Activated CD8-positive, alpha-beta memory T cell treated with anti-CD3 and anti-CD28 coated beads for 4 hours (primary cell): ENCODE data around the gene NAA60.

ENCODE experiments used
- DNase-seq, 2 donors: peaks; one replicate each; pipeline ENCODE4 v3.0.0-alpha.2; 2020; ENCODE audit warnings: low read depth in 2 of 2

NAA60 gene

GRCh38 chr16:3443108-3444031, at the start of gene NAA60, which contains the start of gene ZNF597:
TSS of gene NAA60 (plus strand) at chr16:3443680. CDS start at chr16:3476228, 32,548 bp downstream.
TSS of gene ZNF597 (minus strand) at chr16:3443504. CDS start at chr16:3443153, 351 bp downstream.
- DNase-seq = peak; percentile 49 to 67

- DNase-seq = peak in 1 of 2 donors; percentile 2
Observed at GRCh38 chr16:3400446-3400778, 43.1 kb upstream of the NAA60 start.

GRCh38 chr16:3400779-3401688, 42.4 kb upstream of the NAA60 start, which contains the start of the genes ZNF174 and ZSCAN32:
TSS of gene ZNF174 (plus strand) at chr16:3401215. CDS start at chr16:3402005, 790 bp downstream.
TSS of gene ZSCAN32 (minus strand) at chr16:3401004. CDS start at chr16:3397557, 3,447 bp downstream.
- peak; percentile 97 for DNase-seq

GRCh38 chr16:3401719-3402397, 41.6 kb upstream of the NAA60 start:
- no peak for DNase-seq

- no peak for DNase-seq
Observed at GRCh38 chr16:3408561-3409197, 34.8 kb upstream of the NAA60 start.

GRCh38 chr16:3413730-3414379, 29.6 kb upstream of the NAA60 start:
- DNase-seq = no peak

- peak; percentile 3 to 25 for DNase-seq
Observed at GRCh38 chr16:3431779-3432219, 11.7 kb upstream of the NAA60 start.

- no peak for DNase-seq
Observed at GRCh38 chr16:3434373-3434772, 9.1 kb upstream of the NAA60 start.

- no peak for DNase-seq
Observed at GRCh38 chr16:3439637-3440036, 3.8 kb upstream of the NAA60 start.

GRCh38 chr16:3444032-3444388, 530 bp downstream of the NAA60 start:
- DNase-seq = no peak

GRCh38 chr16:3454093-3454492, 10.6 kb downstream of the NAA60 start:
- no peak for DNase-seq

GRCh38 chr16:3454631-3455147, 11.2 kb downstream of the NAA60 start:
- DNase-seq = no peak

GRCh38 chr16:3457434-3458252, 14.2 kb downstream of the NAA60 start:
- DNase-seq = peak; percentile 72 to 77

- DNase-seq = no peak
Observed at GRCh38 chr16:3458278-3458851, 14.9 kb downstream of the NAA60 start.

GRCh38 chr16:3458852-3459361, 15.4 kb downstream of the NAA60 start:
- DNase-seq = no peak

GRCh38 chr16:3459401-3460090, 16.1 kb downstream of the NAA60 start:
- no peak for DNase-seq

- DNase-seq = no peak
Observed at GRCh38 chr16:3460121-3460520, 16.6 kb downstream of the NAA60 start.

- DNase-seq = no peak
Observed at GRCh38 chr16:3460585-3460984, 17.1 kb downstream of the NAA60 start.
